NCI-H128 (cell line): ENCODE data around the gene COG7.
"Not testable (repeated sequence)": the region's sequence is repeated elsewhere in the genome, so short reads cannot be mapped to it uniquely, and the experiment has no call there.

ENCODE experiments used
- DNase-seq: peaks from one replicate; lab custom pipeline; 2025; ENCODE audit not compliant: unreplicated experiment; lab: John Stamatoyannopoulos, UW

The COG7 gene

DNA sequence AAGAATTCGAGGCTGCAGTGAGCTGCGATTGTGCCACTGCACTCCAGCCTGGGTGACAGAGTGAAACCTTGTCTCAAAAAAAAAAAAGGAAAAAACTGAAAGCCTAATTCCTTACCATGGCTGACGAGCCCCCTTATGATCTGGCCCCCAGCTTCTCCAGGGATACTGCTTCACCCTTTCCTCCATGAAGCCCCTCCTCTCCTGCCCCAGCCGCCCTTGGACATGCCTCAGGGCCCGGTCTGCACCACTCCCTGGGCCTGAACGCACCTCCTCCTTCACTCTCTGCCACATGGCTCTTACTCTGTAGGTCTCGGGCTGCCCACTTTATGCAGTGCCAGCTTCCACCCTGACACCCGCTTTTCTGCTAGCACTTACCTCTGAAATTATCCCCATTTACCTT, 65.3 kb downstream of the COG7 start:
- DNase-seq, result no peak

DNA sequence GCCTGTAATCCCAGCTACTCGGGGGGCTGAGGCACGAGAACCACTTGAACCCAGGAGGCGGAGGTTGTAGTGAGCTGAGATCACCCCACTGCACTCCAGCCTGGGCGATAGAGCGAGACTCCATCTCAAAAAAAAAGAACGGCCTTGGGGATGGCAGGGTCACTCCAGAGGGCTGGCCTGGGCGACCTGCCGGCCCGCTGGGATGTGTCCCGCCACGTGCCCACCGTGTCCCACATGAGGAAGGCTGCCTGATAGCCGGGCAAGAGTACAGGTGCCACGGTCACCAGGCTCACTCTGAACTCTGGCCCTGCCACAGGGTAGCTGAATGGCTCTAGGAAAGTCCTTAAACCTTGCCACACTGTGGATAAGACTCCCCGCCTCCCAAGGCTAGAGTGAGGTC, 67.5 kb downstream of the COG7 start:
- no peak for DNase-seq

DNA sequence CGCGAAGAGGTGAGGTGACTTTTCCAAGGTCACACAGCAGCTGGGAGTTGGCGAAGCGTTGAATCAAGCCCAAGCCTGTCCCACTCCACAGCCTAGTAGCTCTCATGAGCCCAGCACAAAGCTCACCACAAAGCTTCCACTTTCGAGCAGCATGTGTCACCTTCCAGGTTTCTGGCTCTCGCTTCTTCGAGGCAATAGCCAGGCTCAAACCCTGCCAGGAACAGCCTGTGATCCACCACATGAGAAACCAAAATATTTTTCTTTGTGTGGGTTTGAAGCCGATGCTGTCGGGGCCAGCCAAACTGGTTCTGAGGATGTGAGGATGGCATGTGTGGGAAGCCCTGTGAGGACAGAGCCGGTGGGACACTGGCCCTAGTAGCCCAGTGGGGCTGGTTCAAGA, 68.1 kb downstream of the COG7 start:
- no peak for DNase-seq

DNA sequence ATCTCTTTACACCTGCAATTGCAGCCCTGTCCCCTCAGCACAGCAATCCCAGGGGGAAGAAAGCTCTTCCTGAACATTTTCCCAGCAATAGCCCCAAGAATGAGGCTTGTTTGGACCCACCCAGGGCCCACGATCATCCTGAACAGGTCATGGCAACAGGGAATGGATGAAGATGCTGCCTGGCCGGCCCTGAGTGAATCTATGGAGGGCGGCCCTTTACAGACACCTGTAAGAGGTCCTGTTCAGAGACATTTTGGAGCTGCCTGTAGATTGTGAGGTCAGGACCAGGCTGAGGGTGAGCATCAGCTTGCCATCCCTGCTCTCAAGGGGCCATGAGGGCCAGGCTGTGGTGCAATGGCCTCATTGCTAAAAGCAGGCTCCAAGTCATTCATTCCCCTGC, 69.1 kb downstream of the COG7 start:
- DNase-seq, result no peak

DNA sequence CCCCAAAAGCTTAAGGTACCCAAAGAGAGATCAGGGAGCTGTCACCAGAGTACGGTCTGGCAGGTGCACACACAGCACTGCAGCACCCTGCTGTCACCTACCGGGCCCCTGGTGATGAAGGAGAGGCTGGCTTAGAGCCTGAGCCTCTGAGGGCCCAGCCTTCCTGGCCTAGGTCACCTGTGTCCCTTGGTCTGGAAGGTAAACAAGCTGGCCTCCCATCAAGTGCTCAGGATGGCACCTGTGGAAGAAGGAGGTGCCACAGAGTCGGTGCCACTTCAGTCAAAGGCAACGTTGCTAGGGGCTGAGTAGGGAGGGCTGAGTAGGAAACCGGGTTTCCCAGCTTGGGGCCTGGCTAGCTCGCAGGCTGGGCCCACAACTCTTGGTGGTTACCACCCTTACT, 70.7 kb downstream of the COG7 start:
- no peak for DNase-seq

DNA sequence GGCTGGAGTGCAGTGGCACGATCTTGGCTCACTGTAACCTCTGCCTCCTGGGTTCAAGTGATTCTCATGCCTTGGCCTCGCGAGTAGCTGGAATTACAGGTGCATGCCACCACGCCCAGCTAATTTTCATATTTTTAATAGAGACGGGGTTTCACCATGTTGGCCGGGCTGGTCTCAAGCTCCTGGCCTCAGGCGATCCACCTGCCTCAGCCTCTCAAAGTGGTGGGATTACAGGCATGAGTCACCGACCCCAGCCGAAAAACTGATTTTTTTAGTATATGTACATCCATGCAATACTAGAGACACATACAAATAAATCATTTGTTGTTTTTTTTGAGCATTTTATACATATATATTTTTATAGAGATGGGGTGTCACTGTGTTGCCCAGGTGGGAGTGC, 71.3 kb downstream of the COG7 start:
- not testable (repeated sequence) for DNase-seq

DNA sequence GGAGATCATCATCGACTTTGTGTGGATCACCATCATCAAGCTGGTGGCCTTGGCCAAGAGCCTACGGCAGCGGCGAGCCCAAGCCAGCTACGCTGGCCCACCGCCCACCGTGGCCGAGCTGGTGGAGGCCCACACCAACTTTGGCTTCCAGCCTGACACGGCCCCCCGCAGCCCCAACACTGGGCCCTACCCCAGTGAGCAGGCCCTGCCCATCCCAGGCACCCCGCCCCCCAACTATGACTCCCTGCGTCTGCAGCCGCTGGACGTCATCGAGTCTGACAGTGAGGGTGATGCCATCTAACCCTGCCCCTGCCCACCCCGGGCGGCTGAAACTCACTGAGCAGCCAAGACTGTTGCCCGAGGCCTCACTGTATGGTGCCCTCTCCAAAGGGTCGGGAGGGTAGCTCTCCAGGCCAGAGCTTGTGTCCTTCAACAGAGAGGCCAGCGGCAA, 72.5 kb downstream of the COG7 start:
- DNase-seq, result no peak

DNA sequence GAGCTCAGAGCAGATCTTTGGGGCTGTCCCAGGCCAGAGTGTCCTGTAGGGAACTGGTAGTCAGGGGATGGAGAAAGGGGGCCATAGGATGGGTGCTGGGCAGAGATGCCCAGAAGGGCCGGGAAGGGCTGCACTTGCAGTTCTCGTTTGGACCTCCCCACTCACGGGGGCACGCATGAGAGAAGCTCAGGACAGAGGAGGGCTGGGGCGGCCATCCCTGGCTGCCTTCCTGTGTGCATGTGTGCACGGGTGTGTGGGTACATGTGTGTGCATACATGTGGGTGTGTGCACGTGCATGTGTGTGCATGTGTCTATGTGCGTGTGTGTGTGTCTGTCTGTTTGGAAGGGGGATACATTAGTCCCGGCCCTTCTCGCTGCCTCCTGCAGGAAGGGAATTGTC, 73.3 kb downstream of the COG7 start:
- DNase-seq, result no peak

DNA sequence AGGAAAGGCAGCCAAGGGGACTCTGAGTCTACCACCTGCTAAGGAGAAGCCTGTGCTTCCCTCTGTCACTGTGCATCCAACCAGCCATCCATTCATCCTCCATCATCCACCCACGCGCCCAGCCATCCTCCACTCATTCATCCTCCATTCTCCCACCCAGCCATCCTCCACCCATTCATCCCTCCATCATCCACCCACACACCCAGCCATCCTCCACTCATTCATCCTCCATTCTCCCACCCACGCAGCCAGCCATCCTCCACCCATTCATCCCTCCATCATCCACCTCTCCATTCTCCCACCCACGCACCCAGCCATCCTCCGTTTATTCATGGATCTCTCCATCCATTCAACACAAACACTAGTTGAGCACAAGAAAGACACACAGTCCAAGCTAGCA, 74.1 kb downstream of the COG7 start:
- DNase-seq, result no peak

DNA sequence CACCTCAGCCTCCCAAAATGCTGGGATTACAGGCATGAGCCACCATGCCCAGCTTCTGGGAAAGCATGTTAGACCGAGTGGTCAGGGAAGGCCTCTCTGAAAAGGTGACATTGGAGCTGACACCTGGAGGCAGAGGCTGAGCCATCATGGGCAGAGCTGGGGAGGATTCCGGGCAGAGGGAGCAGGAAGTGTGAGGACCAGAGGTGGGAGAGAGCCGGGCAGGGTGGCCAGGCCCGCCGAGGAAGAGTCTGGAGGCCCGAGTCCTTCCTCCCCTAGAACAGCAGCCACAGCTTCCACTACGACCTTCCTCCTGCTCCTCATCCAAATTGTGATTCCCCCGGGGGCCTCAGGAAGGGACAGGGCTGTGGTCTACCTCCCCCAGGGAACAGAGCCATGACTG, 74.7 kb downstream of the COG7 start:
- DNase-seq, result no peak

DNA sequence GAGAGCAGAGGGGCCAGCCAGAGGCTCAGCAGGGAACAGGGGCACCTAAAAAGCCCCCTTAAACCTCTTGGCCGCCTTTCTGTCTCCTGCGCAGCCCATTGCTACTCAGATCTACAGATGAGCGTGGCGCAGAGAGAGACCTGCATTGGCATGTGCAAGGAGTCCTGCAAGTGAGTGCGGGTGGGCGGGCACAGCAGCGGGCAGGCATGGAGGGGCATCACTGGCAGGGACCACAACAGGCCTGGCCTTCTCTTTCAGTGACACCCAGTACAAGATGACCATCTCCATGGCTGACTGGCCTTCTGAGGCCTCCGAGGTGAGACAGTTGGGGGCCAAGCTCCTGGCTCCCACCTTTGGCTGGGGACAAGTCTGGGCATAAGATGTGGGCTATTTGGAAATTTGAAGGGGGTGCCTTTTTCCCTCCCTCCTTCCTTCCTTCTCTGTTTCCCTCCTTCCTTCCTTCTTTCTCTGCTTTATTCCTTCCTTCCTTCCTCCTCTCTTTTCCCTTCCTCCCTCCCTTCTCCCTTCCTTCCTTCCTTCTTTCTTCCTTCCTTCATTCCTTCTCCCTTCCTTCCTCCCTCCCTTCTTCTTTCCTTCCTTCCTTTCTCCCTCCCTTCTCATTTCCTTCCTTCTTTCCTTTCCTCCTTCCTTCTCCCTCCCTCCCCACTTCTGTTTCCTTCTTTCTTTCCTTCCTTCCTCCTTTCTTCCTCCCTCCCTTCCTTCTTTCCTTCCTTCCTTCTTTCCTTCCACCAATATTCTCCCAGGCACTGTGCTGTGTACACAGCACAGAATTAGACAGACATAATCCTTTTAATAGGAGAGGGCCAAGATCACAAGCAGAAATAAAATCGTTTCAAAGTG, 75.7 kb downstream of the COG7 start:
- no peak for DNase-seq

DNA sequence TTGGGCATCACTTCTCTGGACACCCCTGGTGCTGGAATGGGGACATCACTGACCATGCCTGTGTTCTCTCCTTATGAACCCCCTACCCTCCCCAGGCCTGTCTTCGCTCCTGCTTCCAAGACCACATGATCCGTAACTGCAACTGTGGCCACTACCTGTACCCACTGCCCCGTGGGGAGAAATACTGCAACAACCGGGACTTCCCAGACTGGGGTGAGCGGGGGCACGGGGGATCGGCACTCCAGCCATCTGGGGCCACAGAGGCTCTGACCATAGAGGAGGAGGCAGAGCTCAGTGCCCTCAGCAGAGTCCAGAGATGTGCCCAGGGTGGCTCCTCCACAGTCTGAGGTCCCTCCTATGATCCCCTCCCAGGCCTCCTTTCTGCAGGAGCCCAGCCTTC, 77.3 kb downstream of the COG7 start:
- no peak for DNase-seq

DNA sequence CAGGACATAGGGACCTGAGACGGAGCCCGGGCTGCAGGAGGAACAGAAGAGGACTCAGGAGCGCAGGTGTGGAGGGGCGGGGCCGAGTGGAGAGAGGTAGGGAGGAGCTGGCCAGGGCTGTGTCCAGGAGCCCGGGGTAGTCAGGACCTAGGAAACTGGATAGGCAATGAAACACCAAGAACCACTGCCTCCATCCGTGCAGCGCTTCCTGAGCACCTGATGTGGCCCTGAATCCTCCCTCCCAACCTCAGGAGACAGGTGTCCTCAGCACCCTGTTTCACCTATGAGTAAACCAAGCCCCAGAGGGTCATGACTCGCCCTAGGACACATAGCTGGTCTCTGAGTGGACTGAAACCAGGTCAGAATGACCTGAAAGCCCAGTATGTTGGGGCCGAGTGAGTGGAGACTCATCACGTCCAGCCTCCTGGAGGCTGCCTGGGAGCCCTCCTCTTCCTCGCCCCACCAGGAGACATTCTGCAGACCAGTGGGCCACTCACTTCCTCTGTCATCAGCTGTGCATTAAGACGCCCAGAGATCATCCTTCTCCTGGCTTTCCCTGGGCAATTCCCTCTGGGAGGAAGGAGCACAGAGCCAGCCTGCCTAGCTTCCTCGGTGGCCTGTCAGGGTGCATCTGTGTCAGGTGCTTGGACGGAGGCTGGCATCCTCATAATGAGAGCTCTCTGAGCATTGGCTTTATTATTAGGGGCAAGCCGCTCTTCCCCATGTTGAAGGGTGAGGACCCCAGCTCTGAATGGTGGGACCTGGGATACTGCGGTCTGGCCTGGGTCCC, 78.1 kb downstream of the COG7 start:
- no peak for DNase-seq

DNA sequence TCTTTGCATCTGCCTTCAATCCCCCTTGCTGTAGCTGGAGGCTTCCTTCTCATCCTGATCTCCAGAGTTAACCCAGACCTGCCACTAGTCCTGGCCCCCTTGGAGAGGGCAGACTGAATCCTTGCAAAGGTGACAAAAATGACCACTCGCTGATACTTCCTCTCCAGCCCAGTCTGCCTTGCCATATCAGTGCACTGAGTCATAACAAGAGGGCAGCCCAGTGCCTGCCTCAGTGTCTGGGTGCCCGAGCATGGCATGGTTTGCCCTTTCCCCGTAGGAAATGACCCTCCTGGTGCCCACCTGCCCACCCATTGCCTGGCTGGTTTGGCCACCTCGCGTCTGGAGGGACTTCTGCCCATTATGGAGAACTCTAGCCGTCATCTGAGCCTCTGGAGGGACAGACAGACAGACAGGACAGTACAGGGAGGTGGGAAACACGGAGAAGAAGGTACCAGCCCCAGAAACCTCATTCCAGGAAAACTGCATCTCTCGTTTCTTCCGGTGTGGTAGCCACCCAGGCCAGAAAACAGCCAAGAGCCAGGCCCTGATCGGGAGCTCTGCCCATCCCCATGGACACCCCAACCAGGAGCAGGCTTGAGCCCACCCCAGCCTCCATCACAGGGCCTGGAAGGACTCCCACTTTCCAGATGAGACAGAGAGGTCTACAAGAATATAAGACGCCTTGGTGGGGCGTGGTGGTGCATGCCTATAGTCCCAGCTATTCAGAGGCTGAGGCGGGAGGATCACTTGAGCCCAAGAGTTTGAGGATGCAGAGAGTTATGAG, 79.4 kb downstream of the COG7 start:
- no peak for DNase-seq

DNA sequence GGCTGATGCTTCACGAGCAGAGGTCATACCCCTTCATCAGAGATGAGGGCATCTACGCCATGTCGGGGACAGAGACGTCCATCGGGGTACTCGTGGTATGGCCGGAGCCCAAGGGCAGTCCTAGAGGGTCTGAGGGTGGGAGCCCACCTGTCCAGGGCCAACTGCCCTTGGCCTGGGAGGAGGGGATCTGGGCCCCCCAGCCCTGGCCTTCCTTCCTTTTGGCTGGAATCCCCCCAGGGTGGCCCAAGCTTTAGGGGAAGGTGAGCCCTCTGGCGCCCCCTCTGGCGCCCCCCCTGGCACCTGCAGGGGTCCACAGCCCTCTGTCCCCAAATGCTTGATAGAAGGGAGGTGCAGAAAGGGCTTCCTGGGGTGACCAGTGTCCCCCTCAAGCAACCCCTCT, 81.6 kb downstream of the COG7 start:
- DNase-seq, result no peak

DNA sequence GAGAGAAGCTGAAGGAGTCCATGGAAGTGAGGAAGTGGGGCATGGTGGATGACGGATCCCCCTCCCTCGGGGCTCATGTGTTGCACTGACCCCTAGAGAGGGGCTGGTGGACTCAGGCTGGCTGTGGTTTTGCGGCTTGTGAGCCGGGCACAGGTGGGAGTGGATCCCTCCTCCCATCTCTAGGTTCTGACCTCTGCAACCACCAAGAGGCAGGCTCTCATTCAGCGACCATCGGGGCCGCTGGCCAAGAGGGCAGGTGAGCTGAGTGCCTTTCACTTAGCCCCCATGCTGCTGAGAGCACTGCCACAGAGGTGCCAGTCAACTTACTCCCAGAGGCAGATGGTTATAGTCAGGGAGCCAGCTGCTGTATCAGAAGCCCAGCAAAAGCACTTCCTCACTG, 83.6 kb downstream of the COG7 start:
- no peak for DNase-seq

DNA sequence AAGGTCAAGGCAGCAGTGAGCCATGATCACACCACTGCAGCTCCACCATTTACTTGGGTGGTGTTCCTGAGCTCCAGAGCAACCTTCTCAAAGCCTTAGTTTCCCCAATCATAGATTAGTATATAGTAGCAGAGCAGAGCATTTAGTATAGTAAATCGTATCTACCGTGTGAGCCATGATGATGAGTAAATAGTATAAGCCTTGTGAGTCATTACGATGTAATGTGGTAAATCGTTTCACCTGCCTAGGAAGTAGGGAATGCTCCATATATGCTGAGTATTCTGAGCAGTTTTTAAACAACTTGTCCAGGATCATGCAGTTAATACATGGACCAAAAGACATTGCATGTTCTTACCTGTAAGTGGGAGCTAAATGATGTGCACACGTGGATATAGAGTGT, 84.5 kb downstream of the COG7 start:
- DNase-seq, result no peak

DNA sequence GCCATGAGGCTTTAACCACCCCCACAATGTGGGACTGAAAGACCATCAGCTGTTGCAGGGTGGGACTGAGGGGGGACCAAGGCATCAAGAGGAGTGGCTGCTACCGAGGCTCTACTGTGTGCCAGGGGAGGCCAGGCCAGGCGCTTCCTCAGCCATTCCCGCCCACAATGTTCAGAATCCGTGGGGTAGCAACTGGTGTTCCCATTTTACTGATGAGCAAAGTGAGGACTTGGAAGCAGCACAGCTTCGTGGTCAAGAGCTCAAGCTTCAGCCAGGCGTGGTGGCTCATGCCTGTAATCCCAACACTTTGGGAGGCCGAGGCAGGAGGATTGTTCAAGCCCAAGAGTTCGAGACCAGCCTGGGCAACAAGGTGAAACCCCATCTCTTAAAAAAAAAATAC, 85.0 kb downstream of the COG7 start:
- DNase-seq, result no peak

DNA sequence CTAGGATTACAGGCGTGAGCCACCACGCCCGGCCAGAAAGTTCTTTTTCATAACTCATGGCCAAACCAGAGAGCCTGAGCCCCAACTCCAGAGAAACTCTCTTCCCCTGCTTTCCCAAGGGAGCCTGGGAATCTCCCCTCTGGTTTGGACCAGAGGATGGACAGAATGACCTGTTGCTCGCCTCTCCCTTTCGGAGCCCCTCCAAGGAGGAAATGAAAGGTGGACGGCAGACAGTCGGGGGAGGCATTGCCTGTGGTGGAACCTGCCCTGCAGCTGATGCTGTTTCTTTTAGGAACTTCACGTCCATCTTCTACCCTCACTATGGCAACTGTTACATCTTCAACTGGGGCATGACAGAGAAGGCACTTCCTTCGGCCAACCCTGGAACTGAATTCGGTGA, 85.4 kb downstream of the COG7 start:
- no peak for DNase-seq

DNA sequence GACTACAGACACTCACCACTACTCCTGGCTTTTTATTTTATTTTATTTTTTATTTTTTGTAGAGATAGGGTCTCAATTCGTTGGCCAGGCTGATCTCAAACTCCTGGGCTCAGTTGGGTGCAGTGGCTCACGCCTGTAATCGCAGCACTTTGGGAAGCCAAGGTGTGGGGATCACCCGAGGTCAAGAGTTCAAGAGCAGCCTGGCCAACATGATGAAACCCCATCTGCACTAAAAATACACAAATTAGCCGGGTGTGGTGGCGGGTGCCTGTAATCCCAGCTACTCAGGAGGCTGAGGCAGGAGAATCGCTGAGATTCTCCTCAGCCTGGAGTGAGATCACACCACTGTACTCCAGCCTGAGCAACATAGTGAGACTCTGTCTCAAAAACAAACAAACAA, 86.6 kb downstream of the COG7 start:
- not testable (repeated sequence) for DNase-seq

DNA sequence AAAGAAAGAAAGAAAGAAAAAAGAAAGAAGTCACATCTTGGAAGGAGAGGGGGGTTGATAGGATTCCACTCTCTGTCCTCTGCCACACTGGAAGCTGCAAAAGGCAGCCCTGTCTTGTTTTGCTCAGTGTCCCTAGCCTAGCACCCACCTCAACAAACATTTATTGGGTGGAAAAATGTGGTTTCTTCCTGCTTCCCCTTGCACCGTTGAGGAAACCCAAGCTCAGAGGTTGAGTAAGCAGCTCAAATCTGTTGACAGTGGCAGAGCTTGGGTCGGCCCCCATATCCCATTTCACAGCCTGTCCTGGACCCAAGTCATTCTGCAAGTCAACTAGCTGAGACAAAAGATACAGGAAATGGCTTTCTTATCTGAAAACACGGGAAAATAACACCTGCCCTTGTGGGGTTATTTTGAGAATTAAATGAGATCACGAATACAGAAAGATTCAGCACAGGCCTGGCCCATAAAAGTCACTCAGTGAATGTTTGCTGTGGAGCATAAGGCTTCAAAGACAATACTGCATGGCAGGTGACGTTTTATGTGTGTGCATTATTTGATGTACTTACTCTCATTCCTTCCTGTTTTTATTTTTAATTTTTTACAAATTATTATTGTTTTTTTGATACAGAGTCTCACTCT, 87.3 kb downstream of the COG7 start:
- no peak for DNase-seq
